GM12878 (cell line): Measurements from ENCODE around the gene PPARD. TPM values are rescaled to one million over a fixed set of nuclear protein-coding genes. Genes with fewer than 3 reads are reported as not detected.

Experiments used
- ATAC-seq: fragments of 200-7000 bp; cut with Tn5 transposase; 3 replicates; pipeline ENCODE4 v1.9.1; 2020; ENCODE audit warnings: mild to moderate bottlenecking, moderate library complexity
- BruUV-seq: library from RNA; stranded (reverse); fragments of 400-500 nt; replicated peaks from 2 replicates; lab custom pipeline; 2021; lab: Mats Ljungman, UMichigan
- CTCF ChIA-PET: fragments of 300-600 bp; sonication (Branson Sonifier 250); formaldehyde crosslinking; extraction: SDS; loops from one replicate; lab custom pipeline; 2021; ENCODE audit warnings: inconsistent platforms; lab: Yijun Ruan, JAX
- POLR2A ChIA-PET: fragments of 350-600 bp; formaldehyde crosslinking; extraction: SDS; loops from one replicate; lab custom pipeline; 2021; ENCODE audit warnings: inconsistent platforms; lab: Charles Lee
- RAD21 ChIA-PET: fragments of 300-600 bp; sonication (Branson Sonifier 250); formaldehyde crosslinking; loops from one replicate; lab custom pipeline; 2023; ENCODE audit warnings: antibody characterized with exemption; ENCODE audit not compliant: unreplicated experiment; lab: Charles Lee
- SMC1A ChIA-PET: fragments of 300-600 bp; sonication (Branson Sonifier 250); formaldehyde crosslinking; loops from one replicate; lab custom pipeline; 2023; ENCODE audit not compliant: unreplicated experiment, uncharacterized antibody; lab: Charles Lee
- DNase-seq: peaks from one replicate; pipeline ENCODE4 v3.0.0-alpha.2; 2011; ENCODE audit warnings: low read depth, low spot score
- FAIRE-seq: peaks from 3 replicates; lab custom pipeline; 2011; peaks lifted over from hg19 to GRCh38; lab: Jason Lieb, UNC
- H2AFZ ChIP-seq: 2 replicates; pipeline ENCODE4 v1.6.0; 2011; ENCODE audit warnings: low read depth, low read length, control low read depth; ENCODE audit not compliant: control insufficient read depth
- H3K27ac ChIP-seq: 2 replicates; pipeline ENCODE4 v1.5.1; 2011; ENCODE audit warnings: control low read depth; ENCODE audit not compliant: control insufficient read depth, insufficient read depth
- H3K27me3 ChIP-seq, 2 experiments: replicated peaks in 1 of 2; 2 replicates each; pipeline versions ENCODE4 v1.6.0 to v1.6.1; 2011; ENCODE audit warnings: low read length in 1 of 2; ENCODE audit not compliant: control insufficient read depth in 2 of 2, insufficient read depth in 2 of 2
- H3K36me3 ChIP-seq, 2 experiments: 2 replicates each; pipeline ENCODE4 v1.5.1; 2011; ENCODE audit warnings: low read length in 1 of 2; ENCODE audit not compliant: control insufficient read depth in 2 of 2, insufficient read depth in 2 of 2
- H3K4me1 ChIP-seq: 2 replicates; pipeline ENCODE4 v1.6.1; 2011; ENCODE audit warnings: mild to moderate bottlenecking, low read length, moderate library complexity, mixed read lengths; ENCODE audit not compliant: control insufficient read depth, insufficient read depth
- H3K4me2 ChIP-seq: 2 replicates; pipeline ENCODE4 v1.6.0; 2011; ENCODE audit warnings: control low read depth; ENCODE audit not compliant: control insufficient read depth, insufficient read depth
- H3K4me3 ChIP-seq: fragments of 200-600 bp; sonication (generic); 2 replicates; pipeline ENCODE4 v1.5.1; 2016
- H3K79me2 ChIP-seq: 2 replicates; pipeline ENCODE4 v1.6.0; 2011; ENCODE audit warnings: low read length; ENCODE audit not compliant: control insufficient read depth, insufficient read depth
- H3K9ac ChIP-seq: 2 replicates; pipeline ENCODE4 v1.8.0; 2011; ENCODE audit warnings: low read length, control low read depth, mixed read lengths; ENCODE audit not compliant: control insufficient read depth, insufficient read depth
- H3K9me3 ChIP-seq: replicated peaks from 3 replicates; pipeline ENCODE4 v1.5.1; 2011; ENCODE audit warnings: mild to moderate bottlenecking, low read length; ENCODE audit not compliant: control insufficient read depth, insufficient read depth
- H4K20me1 ChIP-seq: 2 replicates; pipeline ENCODE4 v1.6.0; 2011; ENCODE audit not compliant: control insufficient read depth, insufficient read depth
- ETV6 ChIP-seq, 2 experiments: fragments of 450-650 bp in 1 of 2; IDR thresholded peaks in 1 of 2; conservative IDR thresholded peaks in 1 of 2; 2 replicates each; pipeline ENCODE4 v1.6.1; 2014; ENCODE audit warnings: antibody characterized with exemption in 1 of 2, borderline replicate concordance in 1 of 2, low read depth in 1 of 2, mild to moderate bottlenecking in 1 of 2, moderate library complexity in 1 of 2
- FOXM1 ChIP-seq: IDR thresholded peaks from 2 replicates; pipeline ENCODE4 v1.6.1; 2012; ENCODE audit warnings: low read depth, mild to moderate bottlenecking, inconsistent platforms, low read length, moderate library complexity
- NFYA ChIP-seq: IDR thresholded peaks from 2 replicates; pipeline ENCODE4 v1.6.1; 2011; ENCODE audit warnings: low read depth, mild to moderate bottlenecking, low read length, improper control_type of control experiment, borderline replicate concordance
- RB1 ChIP-seq: fragments of 450-650 bp; formaldehyde crosslinking; IDR thresholded peaks from 2 replicates; pipeline ENCODE4 v1.6.1; 2017; ENCODE audit warnings: mild to moderate bottlenecking, borderline replicate concordance
- RCOR1 ChIP-seq: conservative IDR thresholded peaks from 2 replicates; pipeline ENCODE4 v1.6.1; 2012; ENCODE audit warnings: low read depth, low read length, improper control_type of control experiment
- SMC3 ChIP-seq: IDR thresholded peaks from 2 replicates; pipeline ENCODE4 v1.6.1; 2011; ENCODE audit warnings: low read length, improper control_type of control experiment, borderline replicate concordance
- WGBS: methylation state at CpG from one replicate; pipeline ENCODE4 v1.1.6; 2016; ENCODE audit warnings: low lambda C conversion rate; ENCODE audit not compliant: insufficient replicate concordance, insufficient coverage; ENCODE audit errors: missing lambda C conversion rate; 5-methylcytosine and 5-hydroxymethylcytosine counted together
- in situ Hi-C: fragments of 300-500 bp; cut with MboI; formaldehyde crosslinking; loops from 9 replicates; pipeline ENCODE4 v1.14.3; 2018; ENCODE audit warnings: mixed read lengths
- intact Hi-C: fragments of 100-400 bp; cut with micrococcal nuclease; formaldehyde crosslinking; loops from one replicate; pipeline ENCODE4 v1.14.2; 2022; ENCODE audit not compliant: unreplicated experiment
- polyA plus RNA-seq, 11 experiments: library from polyadenylated mRNA; depleted of rRNA in 4 of 11; unstranded in 6 of 11; stranded (reverse) in 5 of 11; fragments of >200 nt; fragmentation: Nextera tagmentation in 4 of 11; fragmentation: Illumina TruSeq in 1 of 11; extraction: Ambion mirVana in 4 of 11; extraction: Trizol in 1 of 11; gene quantifications; 1 replicate in 1 of 11; 2 replicates in 10 of 11; pipeline versions ENCODE4 v1.2.1 to v1.2.3, GENCODE V29; 2011 to 2016; ENCODE audit warnings: inconsistent platforms in 2 of 11, missing spikeins in 2 of 11, low read depth in 1 of 11
- total RNA-seq, 4 experiments: library from RNA; depleted of rRNA in 3 of 4; stranded (reverse); fragments of >200 nt in 3 of 4; fragmentation: Illumina TruSeq in 1 of 4; extraction: Trizol in 1 of 4; gene quantifications; 2 replicates each; pipeline versions ENCODE4 v1.2.1 to v1.2.3, GENCODE V29; 2013 to 2021
- TF ChIP-seq, protein P1 (sequence below): fragments of 450-650 bp; IDR thresholded peaks from 2 replicates; pipeline ENCODE4 v1.6.1; 2017; ENCODE audit warnings: mild to moderate bottlenecking

Gene PPARD
- total and polyA plus RNA-seq, 10 of the 15 experiments (the other 5 are each of a cell fraction or from before 2014, with no cell fraction given), result 0.05 to 12.6 (median 6.7) TPM

DNA sequence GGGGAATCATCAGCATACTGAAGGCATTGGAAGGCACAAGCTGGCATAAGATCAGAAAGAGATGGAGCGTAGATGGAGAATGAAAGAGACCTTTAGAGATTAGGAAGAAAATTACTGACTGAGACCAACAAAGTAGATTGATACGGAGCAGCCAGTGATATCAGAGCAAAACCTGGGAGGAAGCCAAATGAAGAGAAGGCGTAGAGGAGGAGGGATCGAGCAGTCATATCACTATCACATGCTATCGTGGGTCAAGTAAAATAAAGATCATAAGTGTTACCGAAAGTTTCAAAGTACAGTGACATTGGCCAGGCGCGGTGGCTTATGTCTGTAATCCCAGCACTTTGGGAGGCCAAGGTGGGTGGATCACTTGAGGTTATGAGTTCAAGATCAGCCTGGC is 56.2 kb downstream of the PPARD start (continued):
- TF ChIP-seq ETV6 (conservative IDR thresholded peaks at IDR 0.05 in 1 of 2, IDR thresholded peaks at IDR 0.05 in 1 of 2; ENCODE audit: borderline replicate concordance in 1 of 2, low read depth in 1 of 2), result no peak
- no peak for TF ChIP-seq NFYA
- TF ChIP-seq RB1, result no peak
- TF ChIP-seq, all 136 proteins: peak for 0

DNA sequence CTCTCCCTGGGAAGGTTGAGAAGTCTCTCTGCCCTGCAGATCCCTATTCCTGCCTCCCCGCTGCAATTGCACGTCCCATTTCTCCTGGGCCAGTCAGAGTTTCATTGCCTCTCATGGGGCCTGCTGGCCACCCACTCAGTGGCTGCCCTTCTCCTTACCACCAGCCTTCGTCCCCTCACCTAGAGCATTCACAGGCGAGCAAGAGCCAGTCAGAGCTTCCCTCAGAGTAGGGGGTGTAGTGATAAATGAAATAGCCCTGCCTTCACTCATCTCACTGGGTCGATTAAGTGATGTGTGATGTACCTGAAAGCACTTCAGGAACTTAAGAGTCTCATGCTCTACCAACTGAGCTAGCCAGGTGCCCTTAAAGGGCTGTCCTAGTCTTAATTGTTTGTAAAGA is 57.8 kb downstream of the PPARD start:
- POLR2A ChIA-PET, result no interaction called here
- no TSS peak for BruUV-seq
- no peak for ATAC-seq

More for the DNA sequence above, 57.8 kb downstream of the PPARD start:
- RAD21 ChIA-PET, result no interaction called here
- no peak for DNase-seq
- TF ChIP-seq FOXM1, result no peak
- TF ChIP-seq RCOR1, result no peak
- TF ChIP-seq, protein P1, sequence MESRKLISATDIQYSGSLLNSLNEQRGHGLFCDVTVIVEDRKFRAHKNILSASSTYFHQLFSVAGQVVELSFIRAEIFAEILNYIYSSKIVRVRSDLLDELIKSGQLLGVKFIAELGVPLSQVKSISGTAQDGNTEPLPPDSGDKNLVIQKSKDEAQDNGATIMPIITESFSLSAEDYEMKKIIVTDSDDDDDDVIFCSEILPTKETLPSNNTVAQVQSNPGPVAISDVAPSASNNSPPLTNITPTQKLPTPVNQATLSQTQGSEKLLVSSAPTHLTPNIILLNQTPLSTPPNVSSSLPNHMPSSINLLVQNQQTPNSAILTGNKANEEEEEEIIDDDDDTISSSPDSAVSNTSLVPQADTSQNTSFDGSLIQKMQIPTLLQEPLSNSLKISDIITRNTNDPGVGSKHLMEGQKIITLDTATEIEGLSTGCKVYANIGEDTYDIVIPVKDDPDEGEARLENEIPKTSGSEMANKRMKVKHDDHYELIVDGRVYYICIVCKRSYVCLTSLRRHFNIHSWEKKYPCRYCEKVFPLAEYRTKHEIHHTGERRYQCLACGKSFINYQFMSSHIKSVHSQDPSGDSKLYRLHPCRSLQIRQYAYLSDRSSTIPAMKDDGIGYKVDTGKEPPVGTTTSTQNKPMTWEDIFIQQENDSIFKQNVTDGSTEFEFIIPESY, result no peak
- TF ChIP-seq SMC3, result no peak
- TF ChIP-seq, all 136 proteins: peak for 0
- H2AFZ ChIP-seq, result no peak overlapping the region
- no peak overlapping the region for H3K4me2 ChIP-seq
- H3K4me1 ChIP-seq, result peaks cover 18% of the 10 kb centered on the region
- intact Hi-C loops (no loop called here), in situ Hi-C loops (no loop called here)
- no peaks in the 10 kb centered on the region for H3K9me3 ChIP-seq
- no peak for FAIRE-seq
- SMC1A ChIA-PET, result interaction anchor here (1.1 kb wide), 1 partner anchor 52 kb away, joined by 3 read pairs; no protein-coding TSS in a partner anchor
- 81% methylated on average over 5 of the region's 5 CpGs for WGBS
- H3K27me3 ChIP-seq, result no peaks in the 10 kb centered on the region
- H3K79me2 ChIP-seq, result no peaks in the 10 kb centered on the region
- no peaks in the 10 kb centered on the region; a peak in 1 of 4 replicates for H3K36me3 ChIP-seq
- no peak overlapping the region for H3K27ac ChIP-seq
- no peaks in the 10 kb centered on the region; the same call in 1 of the 2 replicates for H4K20me1 ChIP-seq
- H3K9ac ChIP-seq, result no peak overlapping the region
- CTCF ChIA-PET, result no interaction called here
- H3K4me3 ChIP-seq, result no peak overlapping the region
